ENCODE measurements around the gene NXPE3. TPM values are rescaled to one million over a fixed set of nuclear protein-coding genes. Genes with fewer than 3 reads are reported as not detected.
A peak's percentile ranks its signal among the peaks of the same experiment; 100 is the strongest.

The NXPE3 gene
- polyA plus RNA-seq, 1 donor: 7.7 TPM

DNA sequence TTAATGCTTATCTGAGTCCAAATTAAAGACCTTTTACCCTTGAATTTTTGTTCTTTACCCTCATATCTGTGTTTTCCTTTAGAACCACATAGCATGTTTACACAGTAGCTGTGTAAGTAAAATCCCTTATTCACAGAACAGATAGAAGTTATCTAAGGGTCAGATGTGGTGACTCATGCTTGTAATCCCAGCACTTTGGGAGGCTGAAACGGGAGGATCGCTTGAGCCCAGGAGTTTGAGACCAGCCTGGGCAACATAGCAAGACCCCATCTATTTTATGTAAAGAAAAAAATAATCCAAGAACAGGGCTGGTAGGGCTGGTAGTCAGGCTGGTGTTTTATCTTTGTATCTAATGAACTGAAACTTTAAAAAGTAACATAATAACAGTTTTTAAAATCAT is 23.2 kb downstream of the NXPE3 start:
- no peak for DNase-seq

DNA sequence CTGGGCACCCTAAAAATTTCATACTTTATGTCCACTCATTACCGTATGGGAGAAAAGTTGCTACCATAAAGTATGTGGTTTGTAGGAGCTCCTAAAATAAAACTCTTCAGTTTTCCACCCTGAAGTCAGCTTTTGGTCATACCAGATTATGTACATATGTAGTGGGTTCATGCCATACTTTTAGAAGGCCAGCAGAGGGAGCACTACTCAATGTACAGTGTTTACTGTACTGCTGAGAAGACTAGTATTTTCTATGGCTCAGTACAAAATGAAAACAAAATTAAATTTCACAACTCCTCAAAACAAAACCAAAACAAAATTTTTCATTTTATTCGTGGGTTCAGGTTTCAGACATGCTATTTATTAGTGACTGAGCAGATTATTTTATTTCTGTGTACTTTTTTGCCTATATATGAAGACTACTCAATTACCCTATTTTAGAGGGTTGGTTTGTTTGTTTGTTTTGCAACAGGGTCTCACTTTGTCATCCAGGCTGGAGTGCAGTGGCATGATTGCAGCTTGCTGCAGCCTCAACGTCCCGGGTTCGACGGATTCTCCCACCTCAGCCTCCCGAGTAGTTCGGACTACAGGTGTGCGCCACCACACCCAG is 24.3 kb downstream of the NXPE3 start:
- peak; percentile 74 for DNase-seq

DNA sequence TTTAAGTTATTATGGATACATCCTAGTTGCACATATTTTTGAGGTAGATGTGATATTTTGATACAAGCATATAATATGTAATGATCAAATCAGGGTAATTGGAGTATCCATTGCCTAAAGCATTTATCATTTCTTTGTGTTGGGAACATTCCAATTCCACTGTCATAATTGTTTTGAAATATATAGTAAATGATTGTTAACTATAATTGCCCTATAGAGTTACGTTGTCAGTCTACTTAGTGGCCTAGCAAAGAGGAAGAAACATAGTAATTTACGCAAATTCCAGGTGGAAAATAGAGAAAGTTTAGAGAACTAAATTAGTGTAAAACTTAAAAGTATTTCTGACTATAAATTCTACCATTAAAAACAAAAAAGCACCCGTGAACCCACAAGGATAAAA is 24.9 kb downstream of the NXPE3 start:
- no peak for DNase-seq

DNA sequence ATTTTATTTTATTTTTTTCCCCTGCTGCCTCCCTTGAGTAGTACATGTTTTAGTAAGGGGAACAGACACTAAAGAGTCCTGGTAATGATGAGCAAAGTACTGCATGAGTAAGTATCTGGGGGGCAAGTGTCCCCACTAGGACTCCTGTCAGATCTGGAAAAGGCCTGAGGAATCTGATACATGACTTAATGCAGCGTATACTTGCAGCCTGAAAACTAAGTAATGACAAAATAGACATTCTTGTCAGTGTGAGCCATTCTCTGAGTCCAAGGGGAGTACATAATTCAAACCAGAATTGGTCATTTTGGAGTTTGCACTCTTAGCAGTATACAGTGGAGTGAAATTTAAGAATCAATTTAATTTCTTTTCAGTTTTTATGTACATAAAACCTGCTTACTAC is 27.5 kb downstream of the NXPE3 start:
- DNase-seq: no peak

DNA sequence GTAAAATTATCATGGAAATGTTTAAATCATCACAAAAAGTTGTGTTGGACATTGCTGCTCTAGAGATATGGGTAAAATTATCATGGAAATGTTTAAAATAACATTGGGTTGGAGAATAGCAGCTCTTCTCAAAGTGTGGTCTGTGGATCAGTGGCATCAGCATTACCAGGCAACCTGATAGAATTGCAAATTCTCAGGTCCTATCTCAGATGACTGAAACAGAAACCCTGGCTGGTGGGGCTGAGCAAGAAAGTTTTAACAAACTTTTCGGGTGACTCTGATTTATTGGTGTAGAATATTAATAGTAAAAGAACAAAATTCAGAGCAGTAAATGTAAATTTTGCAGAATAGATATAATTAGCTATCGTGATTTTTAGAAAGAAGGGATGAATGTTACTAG is 28.9 kb downstream of the NXPE3 start:
- no peak for DNase-seq

DNA sequence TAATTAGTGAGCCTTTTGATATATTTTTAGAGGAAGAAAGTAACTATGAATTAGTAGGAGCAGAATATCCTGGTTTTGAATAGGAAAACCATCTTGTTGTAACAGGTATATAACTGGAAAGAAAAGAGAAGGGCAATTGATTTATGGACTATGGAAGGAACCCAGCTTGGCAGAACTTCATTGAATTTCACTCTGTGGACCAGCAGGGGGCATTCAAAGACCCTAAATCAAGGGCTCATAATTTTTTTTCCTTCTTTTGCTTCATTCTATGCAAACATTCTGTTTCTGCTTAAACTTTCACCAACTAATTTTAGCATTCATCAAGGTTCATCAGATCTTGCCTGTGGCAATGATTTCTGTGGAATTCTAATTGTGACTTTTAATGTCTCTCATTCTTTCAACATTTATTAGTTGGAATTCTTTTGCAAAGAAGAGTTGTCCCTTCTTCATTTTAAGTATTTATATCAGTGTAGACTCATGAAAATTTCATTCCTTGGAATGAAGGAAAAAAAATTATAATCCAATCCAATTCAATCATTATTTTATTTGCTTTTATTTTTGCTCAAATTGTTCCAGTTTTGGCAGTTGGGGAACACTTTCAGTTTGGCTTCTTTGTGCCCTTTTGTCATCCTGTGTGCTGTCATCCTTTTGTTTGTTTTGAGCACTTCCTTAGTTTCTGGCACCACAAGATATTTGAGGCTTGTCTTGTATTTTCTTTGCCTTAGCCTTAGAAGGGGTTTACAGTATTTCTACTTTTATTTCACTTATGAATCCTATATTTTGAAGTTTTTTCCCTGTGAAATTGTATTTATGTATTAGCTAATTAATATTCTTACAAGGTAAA is 30.4 kb downstream of the NXPE3 start:
- peak; percentile 41 for DNase-seq

DNA sequence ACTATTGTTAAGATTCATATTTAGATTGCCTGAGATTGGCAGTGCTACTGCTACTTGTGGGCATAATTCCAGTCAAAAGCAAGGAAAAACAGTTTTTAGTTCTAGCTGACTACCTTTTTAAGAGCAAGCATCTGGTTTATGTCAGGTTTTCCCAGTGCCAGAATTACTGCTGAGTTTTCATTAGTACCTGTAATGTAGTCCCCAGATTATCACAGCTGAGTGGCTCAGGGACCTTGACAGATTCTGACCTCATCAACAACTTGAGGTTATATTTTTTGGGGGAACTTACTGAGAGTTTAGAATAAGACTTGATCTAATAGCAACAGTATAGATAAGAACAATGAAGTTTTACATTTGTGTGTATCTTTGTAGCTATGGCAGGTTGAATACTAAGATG is 31.0 kb downstream of the NXPE3 start:
- DNase-seq: no peak

DNA sequence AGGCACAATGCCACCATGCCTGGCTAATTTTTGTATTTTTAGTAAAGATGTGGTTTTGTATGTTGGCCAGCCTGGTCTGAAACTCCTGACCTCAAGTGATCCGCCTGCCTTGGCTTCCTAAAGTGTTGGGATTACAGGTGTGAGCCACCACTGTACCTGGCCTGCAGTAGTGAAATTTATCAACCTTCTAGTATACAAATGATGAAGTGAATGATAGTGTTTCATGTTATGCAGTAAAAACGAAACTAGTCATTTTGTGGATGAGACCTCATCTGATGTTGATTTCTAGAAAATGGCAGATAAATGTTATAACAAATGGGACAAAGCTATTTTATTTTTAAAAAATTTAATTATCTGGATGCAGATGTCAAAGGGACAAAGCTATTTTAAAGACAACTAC is 32.9 kb downstream of the NXPE3 start:
- DNase-seq: no peak

DNA sequence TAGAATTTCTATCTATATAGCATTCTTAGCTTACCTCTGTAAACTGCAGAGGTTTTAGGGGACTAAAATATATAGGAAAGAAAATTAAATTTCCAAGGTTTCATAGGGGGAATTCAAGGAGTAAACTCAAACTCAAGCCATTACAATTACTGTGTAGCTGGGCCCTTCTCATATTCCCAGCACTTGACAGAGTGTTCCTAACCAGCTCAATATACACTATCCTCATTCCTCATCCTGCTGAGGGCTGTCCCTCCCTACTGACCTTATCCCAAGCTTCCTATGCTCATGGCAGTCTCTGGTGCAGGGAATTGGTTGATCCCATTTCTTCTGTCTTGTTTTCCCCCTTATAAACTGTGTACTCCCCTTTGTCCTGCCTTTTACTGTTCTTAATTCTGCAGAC is 33.9 kb downstream of the NXPE3 start:
- DNase-seq: no peak

DNA sequence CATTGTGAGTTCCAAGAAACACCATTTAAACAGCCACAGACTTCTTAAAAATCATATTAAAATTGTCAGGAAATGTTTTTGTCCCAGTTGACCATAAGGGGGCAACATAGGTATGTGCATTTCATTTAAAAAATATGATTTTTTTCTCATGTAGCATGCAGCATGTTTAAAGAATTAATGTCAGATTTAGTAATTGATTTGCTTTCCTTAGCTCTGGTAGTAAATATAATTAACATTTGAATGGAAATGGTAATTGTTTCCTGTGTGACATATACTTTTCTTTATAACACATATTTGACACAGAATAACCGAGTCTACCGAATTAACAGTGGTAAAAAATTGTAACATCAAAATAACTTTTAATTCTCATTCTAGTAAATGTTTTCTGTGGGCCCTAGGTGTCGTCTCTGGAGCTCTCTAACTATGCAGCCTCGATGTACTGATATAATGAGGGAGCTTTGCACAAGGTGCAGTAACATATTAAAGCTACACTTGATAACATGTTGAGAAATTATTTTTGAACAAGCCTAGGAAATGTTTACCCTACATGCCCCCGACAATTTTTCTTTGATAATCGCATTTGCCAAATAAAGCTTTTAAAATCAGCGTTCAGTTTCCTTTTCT is 34.9 kb downstream of the NXPE3 start:
- no peak for DNase-seq

DNA sequence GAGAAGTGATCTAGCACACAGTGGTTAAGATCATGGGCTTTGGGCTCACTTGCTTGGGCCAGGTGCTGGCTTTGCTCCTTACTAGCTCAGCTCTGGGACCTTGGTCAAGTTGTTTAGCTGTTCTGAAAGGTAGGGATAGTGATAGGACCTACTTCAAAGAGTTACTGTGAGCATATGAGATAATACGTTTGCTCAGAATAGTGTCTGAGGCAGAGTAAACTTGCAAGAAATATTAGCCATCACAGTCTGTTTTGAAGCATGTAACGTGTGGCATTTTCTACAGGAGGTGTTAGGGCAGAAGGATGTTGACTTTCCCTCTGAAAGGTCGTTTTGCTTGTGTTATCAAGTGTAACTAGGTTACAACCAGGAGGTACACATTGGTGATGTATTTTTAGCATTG is 35.8 kb downstream of the NXPE3 start:
- DNase-seq: no peak

DNA sequence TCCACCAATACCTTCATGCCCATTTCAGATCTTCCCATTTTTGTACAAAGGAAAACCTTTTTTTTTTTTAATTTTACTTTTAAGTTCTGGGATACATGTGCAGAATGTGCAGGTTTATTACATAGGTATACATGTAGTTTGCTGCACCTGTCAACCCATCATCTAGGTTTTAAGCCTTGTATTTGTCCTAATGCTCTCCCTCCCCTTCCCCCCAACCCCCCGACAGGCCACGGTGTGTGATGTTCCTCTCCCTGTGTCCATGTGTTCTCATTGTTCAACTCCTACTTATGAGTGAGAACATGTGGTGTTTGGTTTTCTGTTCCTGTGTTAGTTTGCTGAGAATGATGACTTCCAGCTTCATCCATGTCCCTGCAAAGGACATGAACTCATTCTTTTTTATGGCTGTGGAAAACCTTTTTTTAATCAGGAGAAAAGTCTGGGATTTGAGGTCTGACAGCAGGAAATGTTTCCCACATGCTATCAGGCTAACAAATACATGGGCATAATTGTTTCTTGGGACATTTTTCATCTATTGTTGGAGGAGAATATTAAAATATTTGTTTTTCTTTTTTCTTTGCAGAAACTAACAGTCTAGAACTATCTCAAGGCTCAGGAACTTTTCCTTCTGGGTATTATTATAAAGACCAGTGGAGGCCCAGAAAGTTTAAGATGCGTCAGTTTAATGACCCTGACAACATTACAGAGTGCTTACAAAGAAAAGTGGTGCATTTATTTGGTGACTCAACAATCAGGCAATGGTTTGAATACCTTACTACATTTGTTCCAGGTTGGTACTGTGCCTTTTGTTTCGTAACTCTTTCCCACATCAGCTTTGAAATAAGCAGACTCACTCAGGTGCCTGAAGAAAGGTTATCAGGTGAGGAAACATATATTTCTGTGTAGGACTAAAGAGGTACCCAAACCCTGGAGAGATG is 37.5 kb downstream of the NXPE3 start:
- DNase-seq: no peak

DNA sequence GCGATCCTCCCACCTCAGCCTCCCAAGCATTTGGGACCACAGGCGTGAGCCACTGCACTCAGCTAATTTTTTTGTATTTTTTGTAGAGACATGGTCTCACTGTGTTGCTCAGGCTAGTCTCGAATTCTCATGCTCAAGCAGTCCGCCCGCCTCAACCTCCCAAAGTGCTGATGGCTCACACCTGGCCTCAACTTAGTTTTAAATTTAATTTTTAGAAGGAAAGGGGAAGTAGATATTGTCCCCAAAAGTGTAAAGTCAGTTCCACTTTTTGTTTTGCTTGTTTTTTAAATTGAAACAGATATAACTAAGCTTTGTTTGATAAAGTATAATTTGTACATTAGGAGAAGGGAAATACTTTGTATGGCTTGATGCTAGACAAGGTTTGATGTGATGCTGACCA is 39.0 kb downstream of the NXPE3 start:
- DNase-seq: no peak

DNA sequence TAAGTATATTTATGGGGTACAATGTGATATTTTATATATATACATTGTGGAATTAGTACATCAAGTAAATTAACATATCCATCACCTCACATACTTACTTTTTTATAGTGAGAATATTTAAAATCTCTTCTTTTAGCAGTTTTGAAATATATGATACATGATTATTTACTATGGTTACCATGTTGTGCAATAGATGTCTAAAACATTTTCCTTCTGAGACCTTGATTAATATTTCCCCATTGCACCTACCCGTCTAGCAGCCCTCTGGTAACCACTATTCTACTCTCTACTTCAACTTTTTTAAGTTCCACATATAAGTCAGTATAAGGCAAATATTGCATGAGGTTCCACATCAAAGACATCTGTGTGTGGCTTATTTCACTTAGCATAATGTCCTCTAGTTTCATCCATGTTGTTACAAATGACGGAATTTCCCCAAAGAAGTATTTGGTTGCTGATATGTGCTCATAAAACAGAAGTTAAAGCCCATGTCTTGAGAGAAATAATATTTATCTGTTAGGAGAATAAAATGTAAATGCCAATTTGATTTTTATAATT is 40.7 kb downstream of the NXPE3 start:
- DNase-seq: no peak

DNA sequence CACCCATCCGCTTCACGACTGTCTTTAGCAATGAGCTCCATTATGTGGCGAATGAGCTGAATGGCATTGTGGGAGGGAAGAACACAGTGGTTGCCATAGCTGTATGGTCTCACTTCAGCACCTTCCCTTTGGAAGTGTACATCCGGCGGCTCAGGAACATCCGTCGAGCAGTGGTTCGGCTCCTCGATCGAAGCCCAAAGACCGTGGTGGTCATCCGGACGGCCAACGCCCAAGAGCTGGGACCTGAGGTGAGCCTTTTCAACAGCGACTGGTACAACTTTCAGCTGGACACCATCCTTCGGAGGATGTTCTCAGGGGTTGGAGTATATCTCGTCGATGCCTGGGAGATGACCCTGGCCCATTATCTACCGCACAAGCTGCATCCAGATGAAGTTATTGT is 42.5 kb downstream of the NXPE3 start:
- no peak for DNase-seq

DNA sequence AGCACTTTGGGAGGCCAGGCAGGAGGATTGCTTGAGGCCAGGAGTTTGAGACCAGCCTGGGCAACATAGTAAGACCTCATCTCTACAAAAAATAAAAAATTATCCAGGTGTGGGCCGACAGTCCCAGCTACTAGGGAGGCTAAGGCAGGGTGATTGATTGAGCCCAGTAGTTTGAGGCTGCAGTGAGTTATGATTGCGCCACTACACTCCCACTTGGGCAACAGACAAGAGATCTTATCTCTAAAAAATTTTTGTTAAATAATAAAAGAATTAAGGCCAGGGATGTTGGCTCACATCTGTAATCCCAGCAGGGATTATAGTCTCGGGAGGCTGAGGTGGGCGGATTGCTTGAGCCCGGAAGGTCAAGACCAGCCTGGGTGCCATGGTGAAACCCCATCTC is 44.5 kb downstream of the NXPE3 start:
- DNase-seq: no peak

DNA sequence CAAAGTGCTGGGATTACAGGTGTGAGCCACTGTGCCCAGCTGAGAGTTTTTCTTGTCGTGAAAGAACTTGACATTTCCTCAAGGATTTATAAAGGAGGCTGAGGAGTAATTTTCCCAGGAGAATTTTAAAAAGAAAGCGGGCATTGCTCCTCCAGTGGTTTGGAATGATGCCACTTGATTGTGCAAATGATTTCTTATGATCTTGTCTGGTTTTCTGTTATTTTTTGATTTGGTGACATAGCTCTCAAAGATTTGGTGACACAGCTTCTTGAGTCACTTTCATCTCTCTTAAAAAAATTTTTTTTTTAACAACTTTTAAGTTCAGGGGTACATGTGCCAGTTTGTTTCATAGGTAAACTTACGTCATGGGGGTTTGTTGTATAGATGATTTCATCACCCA is 45.7 kb downstream of the NXPE3 start:
- DNase-seq: no peak

DNA sequence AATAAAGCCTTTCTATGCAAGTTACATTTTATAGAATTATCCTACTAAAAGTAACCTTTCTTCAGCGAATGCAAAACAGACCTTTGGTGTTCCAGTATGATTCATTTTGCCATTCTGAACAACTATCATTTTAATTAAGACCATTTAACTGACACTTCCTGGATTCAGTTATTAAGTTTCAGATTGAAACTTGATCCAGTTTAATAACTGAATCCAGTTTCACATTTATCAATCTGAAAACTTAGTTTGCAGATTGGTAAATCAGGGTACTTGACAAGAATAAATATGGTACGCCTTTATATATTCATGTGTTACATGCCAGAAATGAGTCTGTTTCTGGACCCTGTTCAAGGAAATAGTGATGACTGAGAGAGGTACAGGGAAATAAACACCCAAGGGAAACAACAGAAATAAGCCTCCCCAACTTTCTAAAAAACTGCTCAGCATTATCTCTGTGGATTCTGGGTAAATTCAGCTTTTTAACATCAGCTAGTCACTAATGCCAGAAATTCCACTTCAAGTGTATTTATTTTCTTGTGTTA is 47.0 kb downstream of the NXPE3 start:
- DNase-seq: no peak

DNA sequence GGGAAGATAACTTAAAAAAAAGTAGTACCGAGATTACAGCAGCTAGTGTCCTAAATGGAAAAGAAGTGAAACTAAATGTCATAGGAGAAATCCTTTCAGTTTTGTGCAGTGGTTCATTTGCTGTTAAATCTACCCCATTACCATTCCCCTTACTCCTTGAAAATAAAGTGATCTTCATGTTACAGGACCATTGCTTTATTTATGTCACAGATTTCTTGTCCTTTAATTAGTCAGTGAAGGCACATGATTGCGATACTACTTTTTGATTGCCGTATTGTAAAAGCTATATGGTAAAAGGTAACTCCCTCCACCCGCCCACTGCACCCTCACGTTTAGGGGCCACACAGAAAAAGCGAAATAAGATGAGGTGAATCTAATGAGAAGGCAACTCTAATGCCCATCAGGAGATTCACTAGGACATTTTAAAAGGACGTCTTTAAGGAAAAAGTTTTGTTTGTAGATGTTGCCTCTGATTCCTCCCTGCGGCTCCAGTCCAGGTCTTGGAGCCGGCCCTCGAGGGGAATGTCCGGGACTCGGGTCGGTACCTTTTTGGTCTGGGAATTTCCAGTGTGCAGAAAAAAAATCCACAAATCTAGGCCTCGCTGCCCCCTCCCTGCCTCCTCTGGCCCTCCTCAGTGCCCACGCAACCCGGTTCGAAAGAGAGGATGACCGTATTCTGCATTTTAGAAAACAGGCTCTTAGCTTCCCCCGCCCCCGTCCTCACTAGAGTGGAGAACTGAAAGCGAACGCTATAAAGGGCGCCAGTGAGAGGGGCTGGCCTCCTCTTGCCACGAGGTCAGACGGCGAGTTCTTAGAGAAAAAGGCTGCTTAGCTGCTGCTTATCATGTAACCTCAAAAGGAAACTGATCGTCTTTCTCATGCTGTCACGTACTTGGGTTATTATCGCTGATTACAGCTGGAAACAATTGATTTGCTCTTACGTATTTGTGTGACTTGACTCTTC is 48.5 kb downstream of the NXPE3 start:
- DNase-seq: peak; percentile 83

DNA sequence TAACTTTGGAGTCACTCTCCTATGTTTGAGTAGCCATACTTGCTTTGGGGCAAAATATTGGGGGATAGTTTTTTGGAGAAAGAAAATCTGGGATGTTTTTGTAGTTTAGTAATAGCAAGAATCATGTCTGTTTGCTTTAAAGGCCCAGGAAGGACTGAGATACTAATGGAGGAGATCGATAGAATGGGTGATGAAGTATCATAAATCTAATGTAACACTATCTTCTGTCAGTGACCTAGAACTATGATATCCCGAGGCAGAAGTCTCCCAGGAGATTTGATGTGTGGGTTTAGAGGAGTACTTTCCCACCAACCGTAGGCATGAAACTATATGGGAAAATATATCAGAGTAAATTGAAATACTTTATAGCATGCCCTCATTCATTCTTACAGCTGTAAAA is 49.3 kb downstream of the NXPE3 start:
- no peak for DNase-seq
